ENCODE results near the gene MACROD2.

The MACROD2 gene

DNA sequence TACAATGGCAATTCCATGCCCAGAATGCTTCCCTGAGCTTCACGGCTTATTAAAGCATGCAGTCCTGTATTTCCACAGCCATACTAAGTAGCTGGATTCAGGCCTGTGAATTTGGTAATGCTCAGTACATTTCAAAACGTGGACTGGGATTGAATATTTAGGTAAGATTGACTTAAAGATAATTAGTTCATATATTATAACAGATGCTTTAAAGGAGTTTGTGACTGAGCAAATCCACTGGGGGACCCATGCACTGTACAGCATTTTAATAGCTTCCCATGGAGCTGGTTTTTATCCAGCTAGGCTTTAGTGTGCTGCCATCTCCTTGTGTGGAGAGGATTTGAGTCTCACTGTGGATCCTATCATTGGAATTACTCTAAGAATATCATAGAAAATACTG is 763.0 kb downstream of the MACROD2 start:
- no peak for DNase-seq (ENCODE audit: low read depth in 2 of 2)

DNA sequence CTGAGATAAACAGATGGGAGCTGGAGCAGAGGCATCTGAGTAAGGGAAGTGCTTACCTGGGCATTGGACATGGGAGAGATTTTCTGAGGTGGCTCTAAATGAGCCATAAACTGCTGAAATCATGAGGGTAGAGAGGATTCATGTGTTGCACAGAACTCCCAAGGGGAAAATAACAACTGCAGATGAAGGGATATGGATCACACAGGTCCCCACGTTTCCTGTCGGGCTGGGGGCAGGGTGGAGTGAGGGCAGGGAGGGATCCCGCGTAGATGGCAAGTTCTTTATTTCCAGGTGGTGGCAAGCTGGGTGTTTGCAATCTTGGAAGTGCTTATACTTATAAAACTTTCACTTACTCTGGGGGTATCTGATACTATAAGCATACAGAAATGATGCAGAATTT is 764.7 kb downstream of the MACROD2 start:
- no peak for DNase-seq (ENCODE audit: low read depth in 2 of 2)

DNA sequence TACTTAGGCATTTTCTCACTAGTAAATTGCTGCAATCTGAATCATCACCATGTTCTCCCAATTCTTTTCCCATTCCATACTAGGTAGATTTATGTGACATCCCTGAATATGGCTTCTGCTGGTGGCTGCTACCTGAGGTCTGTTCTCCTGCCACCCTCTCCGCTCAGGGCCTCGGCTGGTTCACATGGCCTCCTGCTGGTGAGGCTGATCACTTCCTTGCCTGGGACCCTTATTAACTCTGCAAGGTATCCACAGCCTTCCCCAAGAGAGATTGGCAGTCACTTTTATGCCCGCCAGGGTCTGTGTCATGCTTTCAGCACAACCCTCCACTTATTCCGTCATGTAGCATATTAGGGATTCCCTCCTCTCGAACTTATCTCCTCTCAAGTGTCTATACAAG is 766.6 kb downstream of the MACROD2 start:
- no peak for DNase-seq (ENCODE audit: low read depth in 2 of 2)

DNA sequence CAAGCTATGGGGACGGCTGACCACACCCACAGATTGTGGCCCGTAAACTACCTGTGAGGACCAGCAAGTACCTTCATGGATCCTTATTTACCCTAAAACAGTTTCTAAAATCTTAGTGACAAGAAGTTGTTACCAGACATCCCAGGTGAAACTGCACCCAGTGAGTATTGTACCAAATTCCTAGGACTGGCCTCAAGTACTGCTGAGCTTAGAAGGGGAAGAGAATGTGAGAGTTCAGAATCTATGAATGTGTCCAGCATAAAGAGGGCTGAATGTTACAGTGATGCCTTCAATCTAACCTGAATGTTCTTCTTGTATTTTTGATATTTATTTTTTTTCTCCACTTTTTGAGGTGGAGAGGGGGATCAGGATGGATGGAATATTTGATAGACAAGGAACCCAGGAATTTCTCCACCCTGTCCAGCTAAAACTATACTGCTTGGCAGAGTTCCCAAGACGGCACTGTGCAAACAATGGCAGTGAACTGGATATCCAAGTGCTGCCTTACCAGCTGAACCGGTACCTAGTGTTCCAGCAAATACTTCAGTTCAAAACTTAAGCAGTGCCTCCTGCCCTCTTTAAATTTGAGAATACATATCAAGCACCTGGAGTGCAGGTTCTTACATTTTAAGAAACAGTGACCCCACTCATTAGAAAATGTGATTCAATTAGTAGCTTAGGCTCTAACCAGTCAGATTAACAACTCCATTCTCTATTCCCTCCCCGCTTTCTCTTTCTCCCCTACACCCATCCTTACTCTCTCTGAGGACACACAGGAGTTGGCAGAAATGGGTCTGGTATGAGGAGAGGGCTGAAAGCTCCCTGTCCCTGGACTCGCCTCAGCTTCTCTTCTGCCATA is 769.4 kb downstream of the MACROD2 start:
- DNase-seq (ENCODE audit: low read depth in 2 of 2): no peak

DNA sequence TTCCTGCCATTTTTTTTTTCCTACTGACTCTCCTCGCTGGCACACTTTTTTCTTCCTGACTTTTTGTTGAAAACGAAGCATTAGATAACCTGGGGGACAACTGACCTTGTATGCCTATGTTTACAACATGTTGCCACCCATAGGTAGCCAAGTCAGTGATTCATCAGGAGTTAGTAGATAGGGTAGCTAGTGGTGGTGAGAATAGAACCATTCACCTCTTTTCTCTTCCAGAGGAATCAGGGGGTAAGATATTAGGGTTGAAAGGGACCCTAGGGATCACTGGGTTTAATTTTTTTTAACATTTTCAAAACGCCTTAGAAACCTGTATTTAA is 770.0 kb downstream of the MACROD2 start:
- DNase-seq (ENCODE audit: low read depth in 2 of 2): no peak

DNA sequence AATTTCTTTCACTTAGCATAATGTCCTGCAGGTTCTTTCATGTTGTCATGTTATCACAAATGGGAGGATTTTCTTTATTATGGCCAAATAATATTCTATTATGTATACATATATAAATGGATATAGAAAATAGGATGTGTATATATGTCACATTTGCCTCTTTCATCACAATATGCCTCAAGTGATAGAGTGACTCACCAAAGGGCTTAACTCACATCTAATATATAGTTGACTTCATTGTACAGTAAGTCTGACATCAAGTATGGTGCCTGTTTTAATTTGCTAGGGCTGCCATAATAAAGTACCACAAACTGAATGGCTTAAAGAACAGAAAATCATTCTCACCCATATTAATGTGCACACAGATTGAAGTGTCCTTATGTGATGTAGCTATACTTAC is 778.2 kb downstream of the MACROD2 start:
- no peak for DNase-seq (ENCODE audit: low read depth in 2 of 2)

DNA sequence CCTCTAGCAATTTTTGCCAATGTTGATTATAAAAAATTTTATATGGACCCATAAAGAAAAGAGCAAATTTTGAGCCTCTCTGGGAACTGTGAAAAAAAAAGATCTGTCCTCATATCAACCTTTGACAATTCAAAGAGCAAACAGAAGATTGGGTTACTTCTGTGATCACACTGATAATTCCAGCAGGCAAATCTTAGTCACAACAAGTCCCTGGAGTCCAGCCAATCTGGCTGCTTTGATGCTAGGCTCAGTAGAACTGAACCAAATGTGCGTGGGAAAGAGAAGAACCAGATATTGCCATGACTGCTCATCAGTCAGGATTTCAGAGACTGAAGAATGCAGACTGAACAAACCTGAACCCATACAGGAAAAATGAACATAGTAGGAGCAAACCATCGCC is 780.5 kb downstream of the MACROD2 start:
- DNase-seq (ENCODE audit: low read depth in 2 of 2): no peak

DNA sequence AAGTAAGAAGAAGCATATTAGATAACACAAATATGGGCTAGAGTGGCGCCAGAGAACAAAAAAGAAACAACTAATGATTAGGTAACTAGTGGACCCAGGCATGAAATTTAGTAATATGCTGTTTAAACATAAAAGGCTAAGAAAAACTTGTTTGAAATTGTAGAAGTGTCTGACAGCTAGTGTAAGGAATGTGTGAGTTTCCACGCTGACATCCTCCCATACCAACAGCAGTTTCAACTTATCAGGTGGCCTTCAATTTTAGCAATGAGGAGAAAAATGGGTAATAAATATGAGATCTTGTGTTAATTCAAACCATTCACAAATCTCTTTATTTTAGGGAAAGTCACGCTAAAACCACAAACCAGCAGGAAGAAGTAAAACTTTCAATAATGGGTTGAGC is 782.3 kb downstream of the MACROD2 start:
- no peak for DNase-seq (ENCODE audit: low read depth in 2 of 2)

DNA sequence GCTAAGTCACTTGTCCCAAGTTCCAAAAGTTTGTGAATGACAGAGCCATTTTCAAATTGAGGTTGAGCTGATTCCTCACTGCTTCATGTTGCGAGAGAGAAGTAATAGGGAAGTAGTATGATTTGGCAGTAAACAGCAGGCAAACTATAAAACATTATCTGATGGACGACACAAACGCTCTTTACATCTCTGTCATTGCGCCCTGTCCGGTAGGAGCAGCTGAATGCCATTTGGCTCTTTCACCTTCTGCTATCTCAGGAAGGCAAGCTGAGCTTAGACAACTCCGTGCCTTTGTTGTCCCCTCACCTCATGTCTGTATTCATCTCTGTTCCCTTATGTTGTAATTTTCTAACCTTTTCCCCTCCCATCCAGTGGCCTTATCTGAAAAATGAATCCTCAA is 782.8 kb downstream of the MACROD2 start:
- no peak for DNase-seq (ENCODE audit: low read depth in 2 of 2)

DNA sequence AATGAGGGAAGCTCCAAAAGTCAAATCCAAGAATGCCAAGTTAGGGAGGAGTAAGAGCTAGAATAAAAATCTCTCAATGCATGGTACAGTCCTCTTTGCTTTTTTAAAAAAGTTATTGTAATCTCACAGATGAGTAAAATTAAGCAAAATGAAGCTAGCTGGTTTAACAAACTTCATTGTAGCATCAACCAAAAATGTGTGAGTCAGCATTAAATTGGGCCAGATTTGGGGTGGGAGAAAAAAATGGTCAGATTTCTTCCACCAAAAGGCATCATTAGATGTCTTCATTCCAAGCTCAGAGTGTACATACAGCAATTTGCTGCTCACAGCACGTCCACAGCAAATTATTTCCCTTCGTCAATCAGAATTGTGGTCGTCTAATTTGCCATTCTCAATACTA is 783.6 kb downstream of the MACROD2 start:
- no peak for DNase-seq (ENCODE audit: low read depth in 2 of 2)

DNA sequence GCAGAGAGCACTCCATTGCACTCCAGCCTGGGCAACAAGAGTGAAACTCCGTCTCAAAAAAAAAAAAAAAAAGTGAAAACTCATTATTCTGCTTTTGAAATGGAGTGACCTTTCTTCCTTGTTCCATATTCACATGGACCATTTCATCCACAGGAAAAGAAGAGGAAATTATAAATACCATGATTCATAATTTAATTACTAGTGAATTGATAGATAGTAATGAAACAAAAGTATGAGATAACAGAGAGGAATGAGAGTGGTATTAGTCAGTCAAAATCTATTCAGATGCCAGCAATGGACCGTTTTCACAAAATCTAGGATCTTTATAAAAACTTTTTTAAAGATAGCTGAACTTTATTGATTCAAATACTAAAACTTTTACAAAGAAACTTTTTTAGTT is 785.2 kb downstream of the MACROD2 start:
- no peak for DNase-seq (ENCODE audit: low read depth in 2 of 2)

DNA sequence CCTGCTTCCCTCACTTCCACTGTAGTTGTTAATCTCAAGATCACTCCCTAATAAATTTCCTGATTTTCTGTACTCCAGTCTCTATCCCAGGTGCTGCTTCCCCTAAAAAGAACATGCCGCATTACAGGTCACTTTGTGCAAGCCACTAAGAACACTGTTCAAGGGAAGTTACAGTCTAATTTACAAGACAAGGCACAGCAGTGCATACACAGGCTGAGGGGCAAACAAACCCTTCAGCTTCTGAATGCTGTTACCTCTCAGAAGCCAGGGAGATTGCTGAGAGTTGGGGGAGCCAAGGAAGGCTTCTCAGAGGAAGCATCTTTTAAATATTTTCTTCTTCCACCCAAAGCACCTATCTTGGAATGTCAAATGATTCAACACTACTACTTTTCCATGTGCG is 787.4 kb downstream of the MACROD2 start:
- no peak for DNase-seq (ENCODE audit: low read depth in 2 of 2)

DNA sequence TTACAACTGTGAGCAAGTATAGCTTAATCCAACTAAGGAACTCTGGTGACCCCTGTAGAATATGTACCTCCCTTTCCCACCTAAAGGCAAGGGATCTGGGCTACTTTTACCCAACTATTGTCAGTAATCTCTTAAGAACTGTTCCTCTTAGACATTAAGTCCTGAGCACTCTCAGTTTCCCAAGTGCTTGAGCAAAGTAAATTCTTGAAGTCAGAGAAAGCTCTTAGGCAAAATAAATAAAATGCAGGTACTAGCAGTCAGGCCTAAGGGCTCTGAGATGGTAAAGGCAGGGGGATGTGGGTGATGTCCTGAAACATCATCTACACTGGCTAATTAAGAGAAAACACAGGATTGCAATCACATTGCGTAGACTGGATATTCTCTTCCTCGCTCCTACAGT is 788.5 kb downstream of the MACROD2 start:
- DNase-seq (ENCODE audit: low read depth in 2 of 2): no peak

DNA sequence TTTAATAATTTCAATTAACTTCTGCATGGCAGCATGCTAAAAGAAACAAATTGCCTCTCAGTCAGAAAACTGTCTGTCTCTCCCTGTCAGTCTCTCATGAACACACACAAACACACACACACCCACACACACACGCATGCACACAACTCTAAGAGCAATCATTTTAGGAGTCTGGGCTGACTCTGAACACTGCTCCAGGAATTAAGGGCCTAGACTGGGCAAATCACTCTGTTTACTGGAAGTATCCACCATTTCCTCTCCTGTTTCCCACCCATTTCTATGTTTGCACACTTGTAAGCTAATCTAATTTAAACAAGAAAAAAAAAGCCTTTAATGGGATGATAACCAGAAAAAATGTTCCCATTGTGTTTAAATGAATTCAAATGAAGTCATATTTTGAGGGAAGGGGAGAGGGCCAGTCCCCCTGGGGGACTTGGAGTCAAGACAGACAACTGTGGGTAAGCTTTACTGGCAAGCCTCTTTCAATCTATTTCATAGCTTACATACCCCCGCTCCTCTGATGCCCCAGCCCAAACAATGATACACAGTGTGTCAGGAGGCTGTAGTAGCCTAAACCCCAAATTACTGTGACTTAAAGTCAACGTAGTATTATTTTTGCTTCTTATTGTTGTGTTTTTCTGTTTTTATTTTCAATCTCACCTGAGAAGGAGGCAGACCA is 789.9 kb downstream of the MACROD2 start:
- no peak for DNase-seq (ENCODE audit: low read depth in 2 of 2)

DNA sequence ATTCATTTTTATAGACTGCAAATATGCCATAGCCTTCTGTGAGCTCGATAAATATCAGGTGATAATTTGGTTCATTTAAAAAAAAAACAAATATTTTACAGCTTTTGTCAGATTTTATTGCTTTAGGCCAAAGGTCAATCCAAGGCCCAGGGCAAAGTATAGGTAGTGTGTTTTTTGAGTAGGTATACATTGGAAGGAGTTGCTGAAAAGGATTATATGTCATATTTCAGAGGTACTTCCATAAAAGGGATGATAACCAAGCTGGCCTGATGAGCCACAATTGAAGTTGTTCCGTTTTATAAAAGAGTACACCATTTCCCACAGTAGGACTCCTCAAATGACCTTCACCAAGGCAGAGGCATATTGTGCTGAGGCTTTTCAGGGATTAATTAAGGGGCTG is 794.9 kb downstream of the MACROD2 start:
- no peak for DNase-seq (ENCODE audit: low read depth in 2 of 2)

DNA sequence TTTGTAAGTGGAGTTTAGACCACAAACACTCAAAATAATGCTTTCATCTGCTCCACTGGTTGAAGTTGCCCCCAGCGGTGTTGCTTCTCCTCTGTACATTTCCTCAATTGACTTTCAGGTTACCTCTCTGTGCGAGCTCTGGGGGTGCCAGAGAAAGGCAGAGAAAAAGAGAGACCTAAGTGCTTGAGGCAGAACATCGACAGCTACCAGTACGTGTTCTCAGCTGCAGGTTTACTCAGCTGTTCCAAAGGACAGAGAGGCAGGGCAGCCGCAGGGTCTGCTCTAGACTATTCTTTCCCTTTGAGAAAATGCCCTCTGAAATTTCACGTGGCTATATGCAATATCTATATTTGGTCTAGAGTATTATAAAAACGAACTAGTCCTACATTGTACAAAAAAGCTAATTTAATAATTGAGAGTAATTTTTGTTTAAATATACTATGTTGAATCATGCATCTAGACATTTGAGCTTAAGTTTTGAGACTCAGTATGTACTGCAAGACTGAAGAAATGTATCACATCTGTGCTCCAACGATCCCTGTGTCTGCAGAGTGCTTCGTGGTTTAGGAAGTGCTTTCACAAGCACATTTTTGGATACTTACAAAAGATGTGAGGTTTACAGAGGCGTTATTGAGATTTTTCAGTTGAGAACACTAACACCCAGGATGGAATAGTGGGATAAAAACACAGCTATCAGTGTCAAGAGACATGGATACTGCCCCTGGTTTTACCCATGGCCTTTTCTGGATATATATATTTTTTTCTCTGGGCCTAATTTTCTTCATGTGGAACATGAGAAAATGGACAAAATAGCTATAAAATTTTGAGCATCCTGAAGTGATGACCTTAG is 795.7 kb downstream of the MACROD2 start:
- DNase-seq (ENCODE audit: low read depth in 2 of 2): no peak

DNA sequence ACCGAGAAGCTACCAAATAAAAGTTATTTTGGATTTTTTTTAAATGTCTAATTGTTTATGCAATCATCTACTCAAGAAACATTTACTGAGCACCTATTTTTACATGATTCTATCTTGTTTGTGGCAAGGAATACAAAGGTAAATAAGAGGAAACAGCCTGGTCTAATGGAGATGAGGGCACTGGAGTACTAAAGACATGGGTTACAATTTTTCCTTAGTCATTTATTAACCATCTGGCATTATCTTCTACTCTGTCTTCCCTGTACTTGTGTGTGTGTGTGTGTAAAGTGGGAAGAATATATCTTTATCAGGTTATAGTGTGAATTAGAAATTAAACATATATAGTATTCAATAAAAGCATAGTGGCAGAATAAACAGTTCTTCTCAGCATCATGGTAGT is 797.6 kb downstream of the MACROD2 start:
- no peak for DNase-seq (ENCODE audit: low read depth in 2 of 2)

DNA sequence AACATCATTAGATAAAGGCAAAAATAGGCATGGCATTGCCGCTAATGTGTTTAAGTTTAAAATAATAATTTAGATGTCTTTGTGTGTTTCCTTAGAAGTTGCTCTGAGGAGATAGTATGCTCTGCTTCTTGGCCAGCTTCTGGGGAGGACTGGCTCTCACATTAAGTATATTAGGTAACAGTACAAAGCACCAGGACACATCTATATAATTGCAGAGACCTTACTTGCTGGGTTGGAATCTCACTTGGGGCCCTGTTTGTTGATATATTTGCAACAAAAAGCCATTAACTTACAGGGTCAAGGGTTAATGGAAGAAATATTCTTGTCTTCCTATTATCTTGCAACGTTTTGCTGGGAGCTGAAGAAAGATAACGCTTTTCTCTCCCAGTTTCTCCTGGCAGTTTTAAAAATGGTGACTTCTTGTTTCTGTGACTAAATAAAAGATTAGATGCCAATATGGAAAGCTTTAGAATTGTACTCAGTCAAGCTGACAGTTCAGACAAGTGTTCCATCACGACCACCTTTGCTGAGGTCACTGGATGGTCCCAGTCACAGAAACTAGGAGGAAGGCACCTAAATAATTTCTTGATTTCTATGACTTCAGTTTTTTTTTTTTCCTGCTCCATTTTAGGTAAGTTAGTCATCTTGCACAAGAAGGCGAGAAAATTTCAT is 804.4 kb downstream of the MACROD2 start:
- DNase-seq (ENCODE audit: low read depth in 2 of 2): no peak

DNA sequence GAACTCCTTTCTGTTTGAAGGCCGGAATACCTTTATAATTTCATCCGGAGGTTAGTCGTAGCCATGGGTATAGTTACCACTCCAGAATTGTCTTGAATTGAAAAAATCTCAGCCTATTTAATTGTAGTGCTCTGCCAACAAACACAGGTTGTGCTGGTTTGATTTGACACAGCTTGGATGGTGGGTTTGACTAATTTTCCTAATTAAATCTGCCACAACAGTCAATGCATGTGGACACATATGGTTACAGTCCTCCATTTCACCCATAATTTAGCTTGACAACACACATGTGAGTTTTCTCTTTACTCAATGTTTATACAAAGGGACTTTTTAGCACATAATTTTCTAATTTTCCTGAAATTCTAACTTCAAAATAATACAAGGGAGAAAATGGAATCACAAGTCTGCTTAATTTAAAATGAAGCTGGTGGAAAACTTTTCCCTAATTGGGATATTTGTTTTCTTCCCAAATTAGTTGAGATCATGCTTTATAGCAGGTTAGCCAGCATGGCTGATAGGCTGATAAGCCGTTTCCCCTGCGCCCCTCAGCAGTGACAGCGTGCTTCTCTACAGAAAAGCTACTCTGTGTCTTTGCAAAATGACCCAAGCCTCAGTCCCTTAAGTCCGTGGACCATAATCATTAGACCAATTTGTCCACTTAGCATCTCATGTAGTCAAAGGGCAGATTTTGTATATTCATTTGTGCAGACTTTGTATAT is 805.5 kb downstream of the MACROD2 start:
- DNase-seq (ENCODE audit: low read depth in 2 of 2): no peak

DNA sequence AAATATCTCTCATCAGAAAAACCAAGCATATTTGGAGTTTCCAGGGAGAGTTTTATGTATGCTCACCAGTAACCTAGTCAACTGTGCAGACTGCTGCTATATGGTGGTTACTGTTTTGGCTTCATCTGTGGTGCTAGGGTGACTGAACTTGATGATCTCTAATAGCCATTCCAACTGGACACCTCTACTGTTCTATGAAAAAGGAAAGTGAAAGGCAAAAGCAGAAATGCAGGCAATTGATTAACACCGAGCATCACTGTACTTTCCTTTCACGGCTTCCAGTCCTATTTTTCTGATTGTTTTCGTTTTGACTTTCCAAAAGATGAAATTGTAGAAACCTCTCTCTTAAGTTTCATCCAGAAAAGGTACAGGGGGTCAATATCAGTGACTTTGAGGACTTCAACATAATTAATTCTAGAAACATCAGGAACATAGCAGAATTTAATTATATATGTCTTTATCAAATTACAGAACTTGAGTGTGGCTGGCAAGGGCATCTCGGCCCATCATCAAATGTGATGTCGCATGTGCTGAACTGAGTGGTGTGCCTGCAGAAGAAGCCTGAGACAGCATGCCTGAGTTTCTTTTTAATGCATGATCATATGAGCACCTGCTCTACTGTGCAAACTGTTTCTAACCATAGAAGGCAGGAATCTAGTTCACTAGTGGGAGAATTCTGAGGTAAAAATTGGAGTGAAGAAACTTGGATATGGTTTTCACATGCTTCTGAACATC is 806.4 kb downstream of the MACROD2 start:
- DNase-seq (ENCODE audit: low read depth in 2 of 2): no peak

DNA sequence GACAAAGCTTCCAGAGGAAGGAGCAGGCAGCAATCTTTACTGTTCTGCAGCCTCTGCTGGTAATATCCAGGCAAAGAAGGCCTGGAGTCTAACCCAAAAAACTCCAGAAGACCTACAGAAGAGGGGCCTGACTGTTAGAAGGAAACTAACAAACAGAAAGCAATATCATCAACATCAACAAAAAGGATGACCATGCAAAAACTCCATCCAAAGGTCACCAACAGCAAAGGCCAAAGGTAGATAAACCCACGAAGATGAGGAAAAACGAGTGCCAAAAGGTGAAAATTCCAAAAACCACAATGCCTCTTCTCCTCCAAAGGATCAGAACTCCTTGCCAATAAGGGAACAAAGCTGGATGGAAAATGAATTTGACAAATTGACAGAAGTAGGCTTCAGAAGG is 811.9 kb downstream of the MACROD2 start:
- no peak for DNase-seq (ENCODE audit: low read depth in 2 of 2)

Measured in stimulated activated CD8-positive, alpha-beta memory T cell treated with anti-CD3 and anti-CD28 coated beads, Interleukin-2, amount 100 ng/mL, for 1 hour (primary cell).